GM23248 (cell line): ENCODE results near the gene MAP3K4. TPM values are rescaled to one million over a fixed set of nuclear protein-coding genes. Genes with fewer than 3 reads are reported as not detected.

Source experiments
- DNase-seq: peaks from one replicate; pipeline ENCODE4 v3.0.0-alpha.2; 2015
- H2AFZ ChIP-seq: fragments of 200-600 bp; sonication (generic); 2 replicates; pipeline ENCODE4 v1.6.1; 2016; ENCODE audit warnings: antibody characterized with exemption
- H3F3A ChIP-seq: fragments of 200-600 bp; sonication (generic); 2 replicates; pipeline ENCODE4 v1.6.1; 2016; ENCODE audit warnings: mild to moderate bottlenecking, antibody characterized with exemption, mixed run types; ENCODE audit not compliant: insufficient read depth
- H3K27ac ChIP-seq: fragments of 200-600 bp; sonication (generic); 2 replicates; pipeline ENCODE4 v1.5.1; 2016; ENCODE audit warnings: mild to moderate bottlenecking
- H3K27me3 ChIP-seq: fragments of 200-600 bp; sonication (generic); replicated peaks from 2 replicates; pipeline ENCODE4 v1.6.1; 2016; ENCODE audit warnings: mild to moderate bottlenecking; ENCODE audit not compliant: insufficient read depth
- H3K36me3 ChIP-seq: fragments of 200-600 bp; sonication (generic); 2 replicates; pipeline ENCODE4 v1.6.1; 2016; ENCODE audit warnings: low read depth, mild to moderate bottlenecking
- H3K4me1 ChIP-seq: fragments of 200-600 bp; sonication (generic); 2 replicates; pipeline ENCODE4 v1.6.1; 2016; ENCODE audit warnings: mild to moderate bottlenecking; ENCODE audit not compliant: insufficient read depth
- H3K4me2 ChIP-seq: fragments of 200-600 bp; sonication (generic); one replicate; pipeline ENCODE4 v1.6.1; 2016; ENCODE audit warnings: mild to moderate bottlenecking; ENCODE audit not compliant: unreplicated experiment
- H3K4me3 ChIP-seq: fragments of 200-600 bp; sonication (generic); 2 replicates; pipeline ENCODE4 v1.5.1; 2016; ENCODE audit warnings: mild to moderate bottlenecking
- H3K79me2 ChIP-seq: fragments of 200-600 bp; sonication (generic); 2 replicates; pipeline ENCODE4 v1.6.1; 2016; ENCODE audit warnings: mild to moderate bottlenecking; ENCODE audit not compliant: insufficient read depth
- H3K9ac ChIP-seq: fragments of 200-600 bp; sonication (generic); 2 replicates; pipeline ENCODE4 v1.6.1; 2016; ENCODE audit warnings: mild to moderate bottlenecking
- H3K9me2 ChIP-seq: fragments of 200-600 bp; sonication (generic); 2 replicates; pipeline ENCODE4 v1.6.1; 2016; ENCODE audit warnings: mixed run types, mild to moderate bottlenecking, moderate library complexity; ENCODE audit not compliant: insufficient read depth
- H3K9me3 ChIP-seq: fragments of 200-600 bp; sonication (generic); one replicate; pipeline ENCODE4 v1.6.1; 2017; ENCODE audit warnings: low read depth
- H4K20me1 ChIP-seq: fragments of 200-600 bp; sonication (generic); 2 replicates; pipeline ENCODE4 v1.6.0; 2016; ENCODE audit not compliant: insufficient read depth
- EZH2 ChIP-seq: fragments of 200-600 bp; sonication (generic); IDR thresholded peaks from 2 replicates; pipeline ENCODE4 v1.6.1; 2018; ENCODE audit warnings: antibody characterized with exemption, mild to moderate bottlenecking; ENCODE audit not compliant: insufficient read depth, poor library complexity, severe bottlenecking
- EZH2phosphoT487 ChIP-seq: fragments of 200-600 bp; sonication (generic); IDR thresholded peaks from 2 replicates; pipeline ENCODE4 v1.6.1; 2018; ENCODE audit warnings: antibody characterized with exemption, moderate library complexity, mild to moderate bottlenecking, low read depth; ENCODE audit not compliant: insufficient read depth
- WGBS, 2 experiments: methylation state at CpG; one replicate each; pipeline ENCODE4 v1.1.6; 2015 to 2017; ENCODE audit warnings: low lambda C conversion rate in 2 of 2, low coverage in 1 of 2; ENCODE audit errors: missing lambda C conversion rate in 2 of 2; 5-methylcytosine and 5-hydroxymethylcytosine counted together
- in situ Hi-C: fragments of 300-500 bp; cut with MboI; formaldehyde crosslinking; loops from 2 replicates; pipeline ENCODE4 v1.15.0; 2020
- polyA plus RNA-seq: library from polyadenylated mRNA; unstranded; fragments of >200 nt; fragmentation: Nextera tagmentation; extraction: Ambion mirVana; gene quantifications from 2 replicates; pipeline ENCODE4 v1.2.1, GENCODE V29; 2016
- total RNA-seq: library from RNA; depleted of rRNA; stranded (reverse); fragments of >200 nt; shearing (Covaris generic); gene quantifications from 2 replicates; pipeline ENCODE4 v1.2.3, GENCODE V29; 2014

Gene MAP3K4
- total and polyA plus RNA-seq, 2 experiments from 2014 or later: 13.0 to 26.2 TPM

DNA sequence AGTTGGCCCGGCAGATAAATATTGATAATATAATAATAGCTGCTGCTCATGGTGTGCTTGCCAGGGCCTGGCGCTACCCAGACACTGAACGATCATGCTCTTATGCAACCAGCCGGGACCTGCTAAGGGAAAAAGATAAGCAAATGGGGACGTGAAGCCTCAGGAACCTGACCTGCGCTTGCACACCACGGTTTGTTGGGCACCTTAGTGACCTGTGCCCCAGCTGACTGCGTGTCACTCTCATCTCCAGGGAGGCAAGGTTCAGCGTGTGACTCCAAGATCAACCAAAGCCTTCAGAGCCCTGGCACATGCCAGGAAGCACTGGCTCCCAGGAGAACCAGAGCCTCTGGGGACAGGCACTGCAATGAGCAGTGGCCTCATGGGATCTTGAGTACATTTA, 171.2 kb downstream of the MAP3K4 start:
- H4K20me1 ChIP-seq: no peaks in the 10 kb centered on the region

DNA sequence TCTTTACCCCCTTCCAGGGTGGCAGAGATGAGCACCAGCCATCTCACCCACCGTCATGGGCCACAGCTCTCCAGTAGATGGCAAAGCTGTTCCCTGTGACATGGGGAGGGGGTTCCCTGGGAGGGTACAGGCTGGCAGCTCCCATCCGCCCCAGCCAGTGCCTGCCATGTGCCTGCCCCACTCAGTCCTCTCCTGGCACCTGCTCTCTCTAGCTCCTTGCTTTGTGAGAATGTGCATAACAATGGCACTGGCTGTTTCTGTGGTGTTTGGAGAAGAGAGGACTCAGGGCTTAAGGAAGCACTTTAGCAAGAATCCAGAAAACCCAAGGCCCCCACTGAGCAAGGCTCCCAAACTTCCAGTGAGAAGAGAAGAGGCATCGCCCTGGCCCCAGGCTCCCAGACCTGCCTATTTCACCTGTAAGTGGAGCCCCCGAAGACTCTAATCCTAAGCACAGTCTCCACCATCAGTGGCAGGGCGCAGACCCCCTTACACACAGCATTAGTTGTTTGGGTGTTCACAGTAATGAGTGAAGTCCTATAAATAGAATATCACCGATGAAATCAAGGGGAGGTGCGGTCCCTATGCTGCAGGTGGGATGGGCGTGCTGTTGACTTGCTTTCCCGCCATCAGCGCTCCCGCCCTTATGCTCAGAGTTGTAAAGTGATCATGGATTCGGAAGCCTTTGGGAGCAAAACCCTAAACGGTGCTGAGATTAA, 172.1 kb downstream of the MAP3K4 start:
- Histone ChIP-seq H3K9me3 (no peaks in the 10 kb centered on the region), H3F3A (peaks cover under 1% of the 10 kb centered on the region; the same call in 1 of the 2 replicates), H3K9me2 (no peaks in the 10 kb centered on the region), H3K27ac (no peak overlapping the region), H3K36me3 (0 out of 2 replicates have a peak, but pooled peaks cover 3% of the 10 kb centered on the region), H3K4me1 (peaks cover 15% of the 10 kb centered on the region), H3K79me2 (peaks cover 14% of the 10 kb centered on the region; the same call in 1 of the 2 replicates), H3K4me3 (no peak overlapping the region), H3K4me2 (no peak overlapping the region), H2AFZ (no peak overlapping the region), H4K20me1 (no peaks in the 10 kb centered on the region), H3K9ac (no peak overlapping the region), H3K27me3 (no peaks in the 10 kb centered on the region)
- WGBS, 2 experiments: 96 to 98% methylated on average over 13 of the region's 13 CpGs
- no peak for DNase-seq
- no peak for TF ChIP-seq EZH2
- no peak for TF ChIP-seq EZH2phosphoT487
- in situ Hi-C loops: loop anchor here (10.0 kb wide), 1 partner anchor 201 kb away; no protein-coding TSS in a partner anchor

More for the DNA sequence above, 171.2 kb downstream of the MAP3K4 start:
- DNase-seq: no peak
- H3K4me1 ChIP-seq: peaks cover 8% of the 10 kb centered on the region
- H3K27me3 ChIP-seq: no peaks in the 10 kb centered on the region
- H3K4me2 ChIP-seq: no peak overlapping the region
- H3K27ac ChIP-seq: no peak overlapping the region
- no peak for TF ChIP-seq EZH2phosphoT487
- H3K36me3 ChIP-seq: 0 out of 2 replicates have a peak, but pooled peaks cover 3% of the 10 kb centered on the region
- no peak overlapping the region for H3K4me3 ChIP-seq
- in situ Hi-C loops: loop anchor here (10.0 kb wide), 1 partner anchor 202 kb away; no protein-coding TSS in a partner anchor
- no peaks in the 10 kb centered on the region for H3F3A ChIP-seq
- 86 to 92% methylated on average over 9 of the region's 9 CpGs for WGBS, 2 experiments
- H3K9me3 ChIP-seq: no peaks in the 10 kb centered on the region
- peaks cover 9% of the 10 kb centered on the region; the same call in 1 of the 2 replicates for H3K79me2 ChIP-seq
- H3K9ac ChIP-seq: no peak overlapping the region
- no peaks in the 10 kb centered on the region for H3K9me2 ChIP-seq
- no peak overlapping the region for H2AFZ ChIP-seq

DNA sequence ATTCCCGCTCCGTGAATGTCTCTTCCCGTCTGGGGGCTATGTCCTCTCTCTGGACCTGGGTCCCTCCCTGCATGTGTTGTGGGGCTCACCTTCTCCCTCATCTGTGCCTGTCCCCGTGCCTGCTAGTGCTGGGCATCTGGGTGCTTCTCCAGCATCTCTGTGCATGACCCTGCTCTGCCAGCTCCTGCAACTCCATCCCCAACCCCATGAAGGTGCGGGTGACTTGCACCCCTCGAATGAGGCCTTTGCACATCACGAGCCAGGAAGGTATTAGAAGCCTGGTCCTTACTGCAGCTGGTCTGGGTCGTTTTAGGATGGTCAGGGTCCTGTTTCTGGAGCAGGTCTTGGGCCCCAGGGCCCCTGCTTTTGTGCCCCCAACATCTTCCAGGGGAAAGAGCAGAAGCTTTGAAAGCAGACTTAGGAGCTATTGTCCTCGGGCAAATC, 172.6 kb downstream of the MAP3K4 start:
- H3K4me1 ChIP-seq: peaks cover 21% of the 10 kb centered on the region
- no peak overlapping the region for H3K9ac ChIP-seq
- H3K36me3 ChIP-seq: 0 out of 2 replicates have a peak, but pooled peaks cover 3% of the 10 kb centered on the region
- H3K27me3 ChIP-seq: no peaks in the 10 kb centered on the region
- H3K79me2 ChIP-seq: peaks cover 14% of the 10 kb centered on the region; the same call in 1 of the 2 replicates
- H3K9me3 ChIP-seq: no peaks in the 10 kb centered on the region
- no peak overlapping the region for H2AFZ ChIP-seq
- H3F3A ChIP-seq: peaks cover 7% of the 10 kb centered on the region
- H3K4me2 ChIP-seq: no peak overlapping the region
- no peak for TF ChIP-seq EZH2
- no peak for TF ChIP-seq EZH2phosphoT487
- no peak for DNase-seq
- in situ Hi-C loops: loop anchor here (10.0 kb wide), 1 partner anchor 201 kb away; no protein-coding TSS in a partner anchor
- no peaks in the 10 kb centered on the region for H4K20me1 ChIP-seq
- no peaks in the 10 kb centered on the region for H3K9me2 ChIP-seq
- H3K4me3 ChIP-seq: no peak overlapping the region
- no peak overlapping the region for H3K27ac ChIP-seq
- 96 to 97% methylated on average over 9 of the region's 9 CpGs for WGBS, 2 experiments

DNA sequence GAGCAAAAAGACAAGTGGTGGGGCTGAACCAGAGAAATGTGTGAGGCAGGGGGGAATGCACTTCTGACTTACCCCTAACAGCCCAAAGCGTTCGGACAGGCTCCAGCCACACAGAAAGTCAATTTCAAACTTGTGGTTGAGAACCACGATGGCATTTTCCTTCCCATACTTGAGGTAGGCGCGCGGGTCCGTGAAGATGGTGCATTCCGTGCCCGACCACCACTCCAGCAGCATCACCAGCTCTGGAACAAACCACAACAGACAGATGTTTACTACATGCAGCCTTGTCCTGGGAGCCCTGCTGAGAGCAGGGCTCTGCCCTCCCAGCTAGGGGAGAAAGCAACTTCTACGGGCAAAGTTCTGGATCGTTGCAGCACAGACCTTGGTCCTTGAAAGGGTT, 174.6 kb downstream of the MAP3K4 start:
- Histone ChIP-seq H4K20me1 (no peaks in the 10 kb centered on the region), H3K36me3 (0 out of 2 replicates have a peak, but pooled peaks cover 3% of the 10 kb centered on the region), H3K4me3 (no peak overlapping the region), H3K27me3 (no peaks in the 10 kb centered on the region), H3K9me3 (no peaks in the 10 kb centered on the region), H3K9ac (no peak overlapping the region), H3K4me2 (no peak overlapping the region), H3K79me2 (peaks cover 14% of the 10 kb centered on the region; the same call in 1 of the 2 replicates), H2AFZ (no peak overlapping the region), H3F3A (peaks cover 18% of the 10 kb centered on the region), H3K9me2 (no peaks in the 10 kb centered on the region), H3K27ac (no peak overlapping the region), H3K4me1 (peaks cover 29% of the 10 kb centered on the region)
- 93 to 96% methylated on average over 11 of the region's 11 CpGs for WGBS, 2 experiments
- no peak for TF ChIP-seq EZH2
- no peak for TF ChIP-seq EZH2phosphoT487
- DNase-seq: no peak
- in situ Hi-C loops: loop anchor here (10.0 kb wide), 1 partner anchor 199 kb away; no protein-coding TSS in a partner anchor
